Panc1 (cell line): Measurements from ENCODE around the gene PRM2.

Source experiments
- CTCF ChIP-seq: fragments of 450-650 bp; IDR thresholded peaks from 2 replicates; pipeline ENCODE4 v1.5.1; 2017; ENCODE audit warnings: mild to moderate bottlenecking
- POLR2AphosphoS5 ChIP-seq: IDR thresholded peaks from 2 replicates; pipeline ENCODE4 v1.6.1; 2012; ENCODE audit warnings: mild to moderate bottlenecking, low read depth, low read length, moderate library complexity
- TCF7L2 ChIP-seq: IDR thresholded peaks from 2 replicates; pipeline ENCODE4 v1.6.1; 2011; ENCODE audit warnings: mild to moderate bottlenecking, low read depth, low read length, inconsistent platforms
- TF ChIP-seq, protein P1 (sequence below), 2 experiments: IDR thresholded peaks; 2 replicates each; pipeline ENCODE4 v1.6.1; 2011 to 2012; ENCODE audit warnings: low read depth in 2 of 2, control low read depth in 1 of 2, low read length in 1 of 2, mild to moderate bottlenecking in 1 of 2, moderate library complexity in 1 of 2; ENCODE audit not compliant: insufficient read depth in 1 of 2

DNA sequence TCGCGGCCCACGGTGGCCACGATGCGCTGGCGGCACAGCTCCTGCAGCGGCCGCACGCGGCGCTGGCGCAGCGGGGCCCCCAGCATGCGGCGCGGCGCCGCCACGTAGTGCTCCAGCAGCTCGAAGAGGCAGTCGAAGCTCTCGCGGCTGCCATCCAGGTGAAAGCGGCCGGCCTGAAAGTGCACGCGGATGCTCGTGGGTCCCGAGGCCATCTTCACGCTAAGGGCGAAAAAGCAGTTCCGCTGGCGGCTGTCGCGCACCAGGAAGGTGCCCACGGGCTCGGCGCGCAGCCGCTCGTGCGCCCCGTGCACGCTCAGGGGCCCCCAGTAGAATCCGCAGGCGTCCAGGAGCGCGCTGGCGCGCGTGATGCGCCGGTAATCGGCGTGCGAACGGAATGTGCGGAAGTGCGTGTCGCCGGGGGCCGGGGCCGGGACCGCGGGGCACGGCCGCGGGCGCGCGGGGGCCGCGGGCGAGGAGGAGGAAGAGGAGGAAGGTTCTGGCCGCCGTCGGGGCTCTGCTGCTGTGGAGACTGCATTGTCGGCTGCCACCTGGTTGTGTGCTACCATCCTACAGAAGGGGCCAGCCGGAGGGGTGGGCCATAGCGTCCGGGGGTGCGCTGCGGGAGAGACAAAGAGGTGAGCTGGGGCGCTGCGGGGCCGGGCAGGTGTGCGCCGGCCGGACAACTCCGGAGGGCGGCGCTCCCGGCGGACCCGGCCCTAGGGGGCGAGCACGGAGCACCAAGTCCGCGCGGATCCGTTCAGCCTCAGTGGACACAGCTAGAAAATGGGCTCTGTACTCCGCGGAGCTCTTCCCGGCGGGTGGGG, 21.2 kb downstream of the PRM2 start:
- TF ChIP-seq CTCF: no peak
- TF ChIP-seq TCF7L2: no peak
- TF ChIP-seq POLR2AphosphoS5: no peak
- TF ChIP-seq, protein P1, sequence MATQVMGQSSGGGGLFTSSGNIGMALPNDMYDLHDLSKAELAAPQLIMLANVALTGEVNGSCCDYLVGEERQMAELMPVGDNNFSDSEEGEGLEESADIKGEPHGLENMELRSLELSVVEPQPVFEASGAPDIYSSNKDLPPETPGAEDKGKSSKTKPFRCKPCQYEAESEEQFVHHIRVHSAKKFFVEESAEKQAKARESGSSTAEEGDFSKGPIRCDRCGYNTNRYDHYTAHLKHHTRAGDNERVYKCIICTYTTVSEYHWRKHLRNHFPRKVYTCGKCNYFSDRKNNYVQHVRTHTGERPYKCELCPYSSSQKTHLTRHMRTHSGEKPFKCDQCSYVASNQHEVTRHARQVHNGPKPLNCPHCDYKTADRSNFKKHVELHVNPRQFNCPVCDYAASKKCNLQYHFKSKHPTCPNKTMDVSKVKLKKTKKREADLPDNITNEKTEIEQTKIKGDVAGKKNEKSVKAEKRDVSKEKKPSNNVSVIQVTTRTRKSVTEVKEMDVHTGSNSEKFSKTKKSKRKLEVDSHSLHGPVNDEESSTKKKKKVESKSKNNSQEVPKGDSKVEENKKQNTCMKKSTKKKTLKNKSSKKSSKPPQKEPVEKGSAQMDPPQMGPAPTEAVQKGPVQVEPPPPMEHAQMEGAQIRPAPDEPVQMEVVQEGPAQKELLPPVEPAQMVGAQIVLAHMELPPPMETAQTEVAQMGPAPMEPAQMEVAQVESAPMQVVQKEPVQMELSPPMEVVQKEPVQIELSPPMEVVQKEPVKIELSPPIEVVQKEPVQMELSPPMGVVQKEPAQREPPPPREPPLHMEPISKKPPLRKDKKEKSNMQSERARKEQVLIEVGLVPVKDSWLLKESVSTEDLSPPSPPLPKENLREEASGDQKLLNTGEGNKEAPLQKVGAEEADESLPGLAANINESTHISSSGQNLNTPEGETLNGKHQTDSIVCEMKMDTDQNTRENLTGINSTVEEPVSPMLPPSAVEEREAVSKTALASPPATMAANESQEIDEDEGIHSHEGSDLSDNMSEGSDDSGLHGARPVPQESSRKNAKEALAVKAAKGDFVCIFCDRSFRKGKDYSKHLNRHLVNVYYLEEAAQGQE (IDR thresholded peaks at IDR 0.05; ENCODE audit: insufficient read depth in 1 of 2, low read depth in 2 of 2, low read length in 1 of 2): no peak
